Activated CD4-positive, alpha-beta T cell treated with anti-CD3 and anti-CD28 coated beads, Interleukin-2, amount 10 ng/mL, durations not matched to agents 24 days and 14 days (primary cell): ENCODE measurements around the gene WDR75. TPM values are rescaled to one million over a fixed set of nuclear protein-coding genes. Genes with fewer than 3 reads are reported as not detected.

ENCODE experiments used
- DNase-seq: peaks from one replicate; pipeline ENCODE4 v3.0.0; 2022
- H3K27ac Mint-ChIP-seq: one replicate; pipeline ENCODE4 v1.8.0; 2022; ENCODE audit warnings: mild to moderate bottlenecking, mixed read lengths
- H3K27me3 Mint-ChIP-seq: one replicate; pipeline ENCODE4 v1.8.0; 2022; ENCODE audit warnings: mixed read lengths
- H3K36me3 Mint-ChIP-seq: one replicate; pipeline ENCODE4 v1.8.0; 2022; ENCODE audit warnings: low read depth, mild to moderate bottlenecking, mixed read lengths
- H3K4me1 Mint-ChIP-seq: one replicate; pipeline ENCODE4 v1.8.0; 2021; ENCODE audit warnings: mixed read lengths
- H3K4me3 Mint-ChIP-seq: one replicate; pipeline ENCODE4 v1.8.0; 2022; ENCODE audit warnings: mild to moderate bottlenecking, moderate library complexity, mixed read lengths
- H3K9me3 Mint-ChIP-seq: one replicate; pipeline ENCODE4 v1.8.0; 2021; ENCODE audit warnings: mixed read lengths
- intact Hi-C: fragments of 100-400 bp; cut with micrococcal nuclease; formaldehyde crosslinking; loops from one replicate; pipeline ENCODE4 v1.15.1; 2023
- total RNA-seq: library from RNA; stranded (reverse); gene quantifications from 2 replicates; pipeline ENCODE4 v1.2.3, GENCODE V29; 2022

The WDR75 gene
- total RNA-seq, 1 donor from 2014 or later: 117 TPM

DNA sequence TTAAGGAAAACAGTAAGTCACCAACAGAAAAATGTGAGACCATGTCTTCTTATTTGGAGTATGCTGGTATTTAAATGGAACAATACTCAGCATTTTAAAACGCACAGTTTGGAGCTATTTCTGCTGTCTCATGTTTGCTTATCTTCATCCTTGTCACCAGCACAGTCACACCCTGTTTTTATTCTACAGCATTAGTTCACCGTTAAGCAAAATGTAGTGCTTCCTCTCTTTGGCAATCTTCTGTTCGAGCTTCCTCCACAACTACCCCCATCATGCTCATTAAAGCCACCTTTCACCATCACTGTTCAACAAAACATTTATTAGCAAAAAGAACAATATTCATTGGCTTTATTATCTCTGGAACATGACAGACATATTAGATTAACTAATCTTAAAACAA lies 75.3 kb downstream of the WDR75 start:
- peaks cover 11% of the 10 kb centered on the region for H3K27me3 Mint-ChIP-seq
- H3K27ac Mint-ChIP-seq: no peak overlapping the region

DNA sequence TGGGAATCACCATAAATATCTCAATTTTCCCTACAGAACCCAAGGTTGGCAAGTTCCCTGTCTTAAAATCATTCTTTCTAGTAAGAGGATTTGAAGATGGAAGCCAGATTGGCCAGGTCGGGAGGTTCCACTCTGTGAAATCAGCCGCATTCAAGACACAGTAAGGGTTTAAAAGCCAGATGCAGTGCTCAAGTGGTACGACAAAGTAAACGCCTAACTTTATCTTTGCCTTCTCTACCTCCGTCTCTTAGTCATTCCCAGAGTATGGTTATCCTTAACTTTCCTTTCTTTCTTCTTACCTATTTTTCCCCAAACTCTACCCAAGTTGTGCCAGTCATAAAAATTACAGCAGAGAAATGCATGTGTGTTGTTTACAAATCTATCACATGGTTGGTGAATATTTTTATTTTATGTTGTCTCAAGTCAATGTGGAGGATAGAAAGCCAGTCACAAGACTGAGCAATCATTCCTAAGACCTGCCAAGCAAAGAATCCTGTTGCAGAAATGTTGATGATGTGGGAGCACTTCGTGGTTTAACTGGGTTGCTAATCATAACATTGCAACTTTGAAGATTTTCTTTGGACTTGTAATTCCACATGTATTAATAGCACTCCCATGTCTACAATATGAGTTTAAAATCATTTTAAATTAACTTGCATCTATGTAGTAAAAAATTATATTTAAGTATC lies 76.7 kb downstream of the WDR75 start:
- no peaks in the 10 kb centered on the region for H3K9me3 Mint-ChIP-seq
- no peak overlapping the region for H3K27ac Mint-ChIP-seq
- no peak for DNase-seq
- peaks cover 14% of the 10 kb centered on the region for H3K27me3 Mint-ChIP-seq
- intact Hi-C loops: no loop called here
- H3K4me1 Mint-ChIP-seq: no peaks in the 10 kb centered on the region
- no peaks in the 10 kb centered on the region for H3K36me3 Mint-ChIP-seq
- no peak overlapping the region for H3K4me3 Mint-ChIP-seq

More for the DNA sequence above, 75.3 kb downstream of the WDR75 start:
- intact Hi-C loops: no loop called here
- no peak for DNase-seq
- Mint-ChIP-seq H3K4me3 (no peak overlapping the region), H3K9me3 (no peaks in the 10 kb centered on the region), H3K36me3 (no peaks in the 10 kb centered on the region), H3K4me1 (no peaks in the 10 kb centered on the region)

DNA sequence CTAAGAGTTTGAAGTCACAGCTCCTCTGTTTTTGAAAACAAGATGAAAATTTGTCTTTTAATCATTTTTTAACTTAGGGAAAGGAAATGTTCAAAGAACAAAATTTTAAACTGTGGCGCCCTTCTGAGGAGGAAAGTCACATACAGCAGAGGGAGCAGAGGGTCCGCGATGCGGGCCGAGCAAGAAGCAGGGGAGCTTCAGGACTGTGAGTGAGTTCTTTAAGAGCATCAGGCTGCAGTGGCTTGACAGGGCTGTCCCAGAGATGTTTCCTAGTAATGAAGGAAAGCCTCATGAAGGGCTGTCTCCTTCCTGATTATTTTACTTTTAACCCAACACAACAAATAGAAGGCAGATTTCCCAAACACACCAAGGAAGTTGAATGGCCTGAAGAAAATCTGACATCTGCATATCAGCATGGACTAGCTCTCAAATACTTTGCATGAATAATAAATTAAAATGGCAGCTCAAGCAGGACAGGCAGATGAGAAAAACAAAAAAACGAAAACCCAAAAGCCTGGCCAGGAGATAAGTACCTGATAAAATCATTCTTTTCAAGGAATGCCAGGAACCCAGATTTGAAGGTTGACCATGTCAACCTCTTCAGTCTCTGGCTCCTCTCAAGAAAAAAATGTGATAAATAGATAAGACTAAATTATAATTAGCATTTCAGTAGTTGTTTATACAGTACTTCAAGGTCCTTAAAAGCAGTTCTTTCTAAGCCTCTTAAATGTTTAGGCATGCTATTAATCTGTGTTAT lies 78.5 kb downstream of the WDR75 start:
- Mint-ChIP-seq H3K4me3 (no peak overlapping the region), H3K9me3 (no peaks in the 10 kb centered on the region), H3K27me3 (peaks cover 6% of the 10 kb centered on the region), H3K4me1 (no peaks in the 10 kb centered on the region), H3K27ac (no peak overlapping the region), H3K36me3 (no peaks in the 10 kb centered on the region)
- intact Hi-C loops: no loop called here
- DNase-seq: no peak

DNA sequence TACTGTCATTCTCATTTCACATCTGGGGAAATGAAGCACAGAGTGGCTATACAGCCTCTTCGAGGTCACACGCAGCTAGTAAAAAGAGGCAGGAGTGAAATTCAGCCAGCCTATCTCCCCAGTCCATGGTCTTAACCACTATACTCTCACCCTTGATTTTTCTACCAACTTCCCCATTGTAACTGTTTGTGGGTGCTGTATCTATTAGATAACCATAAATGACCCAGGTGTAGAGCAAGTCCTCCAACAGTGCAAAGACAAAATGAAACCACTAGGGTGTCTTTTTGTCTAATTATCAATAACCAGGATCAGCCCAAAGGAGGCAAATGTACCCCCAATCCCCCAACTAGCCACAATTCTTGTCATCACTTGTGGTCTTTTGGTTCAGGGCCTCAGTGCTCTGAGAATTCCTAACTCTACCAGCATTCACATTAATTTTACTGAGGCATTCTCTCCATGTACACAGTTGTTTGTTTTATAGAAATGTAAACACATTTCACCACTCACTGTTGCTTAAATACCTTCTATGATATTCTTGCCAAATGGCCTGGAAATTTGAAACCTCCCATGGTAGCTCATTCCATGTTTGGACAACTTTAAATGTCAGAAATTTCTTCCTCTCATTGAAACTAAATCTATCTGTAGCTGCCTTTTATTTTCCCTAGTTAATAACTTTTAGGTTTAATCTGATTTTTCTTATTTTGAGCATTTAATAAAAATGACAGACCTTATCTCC lies 80.6 kb downstream of the WDR75 start:
- intact Hi-C loops: no loop called here
- no peak for DNase-seq
- H3K9me3 Mint-ChIP-seq: no peaks in the 10 kb centered on the region
- H3K4me1 Mint-ChIP-seq: no peaks in the 10 kb centered on the region
- H3K36me3 Mint-ChIP-seq: no peaks in the 10 kb centered on the region
- H3K27ac Mint-ChIP-seq: no peak overlapping the region
- peaks cover 5% of the 10 kb centered on the region for H3K27me3 Mint-ChIP-seq
- H3K4me3 Mint-ChIP-seq: no peak overlapping the region

DNA sequence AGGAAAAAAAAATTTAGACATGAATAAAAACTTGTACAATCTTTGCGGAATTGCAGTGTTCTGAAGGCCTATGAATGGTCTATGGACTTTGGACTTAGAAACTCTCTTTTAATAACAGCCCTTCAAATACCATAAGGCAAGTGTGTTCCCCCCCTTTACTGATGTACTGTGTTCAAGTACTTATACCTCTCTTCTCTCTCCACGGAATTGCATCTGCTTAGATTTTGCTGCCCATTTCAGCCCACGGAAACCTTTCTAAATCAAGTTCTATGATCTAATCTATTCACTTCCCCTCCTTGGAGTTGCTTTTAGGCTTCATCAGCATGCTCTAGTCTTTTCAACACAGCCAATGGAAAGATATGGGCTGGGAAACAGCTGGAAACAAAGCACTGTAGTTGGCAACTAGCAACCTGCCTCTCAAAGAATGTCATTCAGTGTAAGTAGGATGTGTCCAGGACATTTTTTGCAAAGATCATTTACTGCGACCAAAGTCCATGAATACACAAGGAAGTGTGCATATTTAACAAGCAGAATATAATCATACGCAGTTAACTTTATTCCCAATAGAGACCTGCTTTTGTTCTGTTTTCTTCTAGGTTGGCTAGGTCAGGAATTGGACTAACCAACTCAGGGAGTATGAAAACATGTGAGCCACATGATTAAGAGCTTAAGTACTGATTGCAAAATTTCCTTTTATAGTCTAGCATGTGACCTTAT lies 81.3 kb downstream of the WDR75 start:
- H3K4me1 Mint-ChIP-seq: no peaks in the 10 kb centered on the region

DNA sequence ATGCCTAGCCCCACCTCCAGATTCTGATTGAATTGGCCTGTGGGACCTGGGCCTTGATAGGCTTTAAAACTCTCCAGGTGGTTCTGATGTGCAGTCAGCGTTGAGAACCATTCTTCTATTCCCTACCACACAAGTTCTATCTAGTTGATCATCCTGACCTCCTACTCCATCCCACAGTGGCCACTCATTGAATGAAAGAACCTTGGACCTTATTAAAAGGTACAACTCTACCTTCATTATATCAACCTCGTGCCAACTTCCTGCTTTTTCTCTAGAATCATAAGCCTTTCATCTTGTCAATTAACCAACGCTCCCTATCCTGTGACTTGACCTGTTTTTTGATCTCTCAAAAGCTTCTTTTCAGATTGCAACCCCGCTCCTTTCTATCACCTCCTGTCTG lies 83.5 kb downstream of the WDR75 start:
- Mint-ChIP-seq H3K27me3 (peaks cover 6% of the 10 kb centered on the region), H3K9me3 (no peaks in the 10 kb centered on the region), H3K4me1 (no peaks in the 10 kb centered on the region), H3K27ac (no peak overlapping the region), H3K4me3 (no peak overlapping the region), H3K36me3 (no peaks in the 10 kb centered on the region)
- intact Hi-C loops: no loop called here
- no peak for DNase-seq

More for the DNA sequence above, 81.3 kb downstream of the WDR75 start:
- H3K27me3 Mint-ChIP-seq: peaks cover 5% of the 10 kb centered on the region
- no peaks in the 10 kb centered on the region for H3K36me3 Mint-ChIP-seq
- H3K9me3 Mint-ChIP-seq: no peaks in the 10 kb centered on the region
- intact Hi-C loops: no loop called here
- no peak for DNase-seq
- no peak overlapping the region for H3K27ac Mint-ChIP-seq
- no peak overlapping the region for H3K4me3 Mint-ChIP-seq

Other genes starting within 250 kb of the WDR75 start
- 0.78 and 1.4 TPM in 2 replicates for gene SLC40A1, start 139.3 kb downstream of the WDR75 start, total RNA-seq
- 59.7 and 63.7 TPM in 2 replicates for gene ASNSD1, start 220.0 kb downstream of the WDR75 start, total RNA-seq
- gene ANKAR, start 233.2 kb downstream of the WDR75 start, total RNA-seq: 2.9 and 3.4 TPM in 2 replicates